A549 (cell line): ENCODE measurements around the gene VPS37B. TPM values are rescaled to one million over a fixed set of nuclear protein-coding genes. Genes with fewer than 3 reads are reported as not detected.

Experiments
- ATAC-seq, 2 experiments: fragments of 200-7000 bp in 1 of 2; fragments of >200 bp in 1 of 2; cut with Nextera tagmentation in 1 of 2; cut with Tn5 transposase in 1 of 2; 3 replicates each; pipeline versions ENCODE4 v1.8.0 to v1.9.1; 2018 to 2020; ENCODE audit warnings: mild to moderate bottlenecking in 1 of 2, moderate library complexity in 1 of 2
- CTCF ChIA-PET: fragments of 300-600 bp; sonication (Branson Sonifier 250); formaldehyde crosslinking; extraction: SDS; loops from one replicate; lab custom pipeline; 2021; ENCODE audit warnings: antibody characterized with exemption, inconsistent platforms; lab: Yijun Ruan, JAX
- POLR2A ChIA-PET: fragments of 350-600 bp; formaldehyde crosslinking; extraction: SDS; loops from one replicate; lab custom pipeline; 2021; ENCODE audit warnings: antibody characterized with exemption, inconsistent platforms; lab: Yijun Ruan, JAX
- DNase-seq, 2 experiments: peaks; one replicate each; pipeline versions ENCODE4 v3.0.0 to v3.0.0-alpha.2; 2011 to 2016; ENCODE audit warnings: low read depth in 1 of 2, low spot score in 1 of 2
- FAIRE-seq: peaks from 2 replicates; lab custom pipeline; 2011; peaks lifted over from hg19 to GRCh38; lab: Jason Lieb, UNC
- H3K27ac ChIP-seq, 2 experiments: fragments of >200 bp; sonication (Bioruptor Twin); formaldehyde crosslinking; 3 replicates each; pipeline ENCODE4 v1.5.1; 2016 to 2017
- H3K4me1 ChIP-seq: fragments of >200 bp; sonication (Bioruptor Twin); formaldehyde crosslinking; 3 replicates; pipeline ENCODE4 v1.6.1; 2016
- H3K4me2 ChIP-seq: fragments of >200 bp; sonication (Bioruptor Twin); formaldehyde crosslinking; 3 replicates; pipeline ENCODE4 v1.6.1; 2016
- H3K4me3 ChIP-seq: fragments of >200 bp; sonication (Bioruptor Twin); formaldehyde crosslinking; 3 replicates; pipeline ENCODE4 v1.5.1; 2016
- H3K9me3 ChIP-seq: fragments of >200 bp; sonication (Bioruptor Twin); formaldehyde crosslinking; 3 replicates; pipeline ENCODE4 v1.6.1; 2016
- CBX2 ChIP-seq: fragments of 200-600 bp; sonication (generic); IDR thresholded peaks from 2 replicates; pipeline ENCODE4 v1.6.1; 2016; ENCODE audit warnings: low read depth, mild to moderate bottlenecking, borderline replicate concordance
- CBX8 ChIP-seq: fragments of 200-600 bp; sonication (generic); IDR thresholded peaks from 2 replicates; pipeline ENCODE4 v1.6.1; 2016
- CEBPB ChIP-seq, 2 experiments: fragments of >200 bp in 1 of 2; sonication (Bioruptor Twin) in 1 of 2; formaldehyde crosslinking in 1 of 2; IDR thresholded peaks; 2 replicates each; pipeline ENCODE4 v1.6.1; 2012 to 2016
- EHMT2 ChIP-seq: fragments of 200-600 bp; sonication (generic); IDR thresholded peaks from 2 replicates; pipeline ENCODE4 v1.6.1; 2016; ENCODE audit warnings: antibody characterized with exemption, low read depth, mild to moderate bottlenecking, moderate library complexity
- FOSL2 ChIP-seq, 2 experiments: fragments of 450-650 bp in 1 of 2; fragments of >200 bp in 1 of 2; sonication (Bioruptor Twin) in 1 of 2; formaldehyde crosslinking; IDR thresholded peaks; 2 replicates each; pipeline versions ENCODE4 v1.5.0 to v1.6.1; 2016 to 2020; ENCODE audit warnings: mild to moderate bottlenecking in 1 of 2, moderate library complexity in 1 of 2
- FOXS1 ChIP-seq: fragments of 250-450 bp; sonication (Bioruptor Pico); IDR thresholded peaks from 2 replicates; pipeline ENCODE4 v1.5.0; 2020; ENCODE audit warnings: mild to moderate bottlenecking, moderate library complexity
- HMGXB4 ChIP-seq: fragments of 250-450 bp; sonication (Bioruptor Pico); IDR thresholded peaks from 2 replicates; pipeline ENCODE4 v1.5.0; 2021; ENCODE audit warnings: mild to moderate bottlenecking, moderate library complexity, borderline replicate concordance
- HOXA7 ChIP-seq: fragments of 250-450 bp; sonication (Bioruptor Pico); IDR thresholded peaks from 2 replicates; pipeline ENCODE4 v1.5.0; 2020; ENCODE audit warnings: mild to moderate bottlenecking, moderate library complexity
- HOXB5 ChIP-seq: fragments of 250-450 bp; sonication (Bioruptor Pico); IDR thresholded peaks from 2 replicates; pipeline ENCODE4 v1.5.0; 2020; ENCODE audit warnings: mild to moderate bottlenecking, moderate library complexity
- JUN ChIP-seq, 2 experiments: fragments of >200 bp; sonication (Bioruptor Twin); formaldehyde crosslinking; IDR thresholded peaks; 2 replicates in 1 of 2; 3 replicates in 1 of 2; pipeline ENCODE4 v1.6.1; 2016 to 2017
- MAX ChIP-seq: IDR thresholded peaks from 2 replicates; pipeline ENCODE4 v1.6.1; 2012
- MAZ ChIP-seq: fragments of 150-350 bp; IDR thresholded peaks from 2 replicates; pipeline ENCODE4 v1.6.1; 2014; ENCODE audit warnings: antibody characterized with exemption, low read depth, low read length, borderline replicate concordance
- NPAS2 ChIP-seq: fragments of 250-450 bp; sonication (Bioruptor Pico); IDR thresholded peaks from 2 replicates; pipeline ENCODE4 v1.8.0; 2022; ENCODE audit warnings: mild to moderate bottlenecking, moderate library complexity, borderline replicate concordance
- NR3C1 ChIP-seq: fragments of >200 bp; sonication (Bioruptor Twin); formaldehyde crosslinking; IDR thresholded peaks from 3 replicates; pipeline ENCODE4 v1.6.1; 2017
- PBX3 ChIP-seq: IDR thresholded peaks from 2 replicates; pipeline ENCODE4 v1.6.1; 2012
- POLR2AphosphoS2 ChIP-seq: conservative IDR thresholded peaks from 2 replicates; pipeline ENCODE4 v1.6.1; 2012; ENCODE audit warnings: low read length, improper control_type of control experiment, inconsistent platforms
- REST ChIP-seq: fragments of 200-600 bp; sonication (generic); IDR thresholded peaks from 2 replicates; pipeline ENCODE4 v1.6.1; 2016; ENCODE audit warnings: antibody characterized with exemption, mild to moderate bottlenecking, moderate library complexity
- SREBF2 ChIP-seq: fragments of 450-650 bp; IDR thresholded peaks from 2 replicates; pipeline ENCODE4 v1.6.1; 2014; ENCODE audit warnings: mild to moderate bottlenecking, moderate library complexity
- TFCP2L1 ChIP-seq: fragments of 250-450 bp; sonication (Bioruptor Pico); IDR thresholded peaks from 2 replicates; pipeline ENCODE4 v1.5.0; 2021; ENCODE audit warnings: mild to moderate bottlenecking
- USF2 ChIP-seq: fragments of 450-650 bp; IDR thresholded peaks from 2 replicates; pipeline ENCODE4 v1.6.1; 2014; ENCODE audit warnings: antibody characterized with exemption
- ZNF302 ChIP-seq: fragments of 250-450 bp; sonication (Bioruptor Pico); IDR thresholded peaks from 2 replicates; pipeline ENCODE4 v1.9.0; 2021; ENCODE audit warnings: inconsistent platforms, mild to moderate bottlenecking, moderate library complexity
- ZSCAN20 ChIP-seq: fragments of 250-450 bp; sonication (Bioruptor Pico); IDR thresholded peaks from 2 replicates; pipeline ENCODE4 v1.8.0; 2022; ENCODE audit warnings: mild to moderate bottlenecking, moderate library complexity
- WGBS: methylation state at CpG from one replicate; pipeline ENCODE4 v1.1.6; 2017; ENCODE audit errors: missing lambda C conversion rate; 5-methylcytosine and 5-hydroxymethylcytosine counted together
- polyA plus RNA-seq, 4 experiments: library from polyadenylated mRNA; depleted of rRNA in 3 of 4; stranded (reverse); fragments of >200 nt; fragmentation: RNase III in 1 of 4; extraction: RNeasy Plus Mini Kit Qiagen cat#74134 plus additional on column Dnase treatment in 1 of 4; gene quantifications; 2 replicates in 3 of 4; 3 replicates in 1 of 4; pipeline ENCODE4 v1.2.3, GENCODE V29; 2011 to 2017

VPS37B gene
- polyA plus RNA-seq, 2 of the 4 experiments (the other 2 are of a cell fraction): 17.0 to 18.6 TPM

GRCh38 chr12:122830517-122831214 is 65.3 kb downstream of the VPS37B start:
- DNase-seq (peak; percentile 63 to 90), FAIRE-seq (peak; percentile 43), ATAC-seq (peak; percentile 61 to 68)
- no peak overlapping the region for H3K4me3 ChIP-seq
- H3K4me2 ChIP-seq: peak overlapping the region; percentile 45; the same call in 2 of the 3 replicates
- WGBS: 25% methylated on average over 7 of the region's 7 CpGs
- peaks cover 19% of the 10 kb centered on the region; the same call in 2 of the 3 replicates for H3K4me1 ChIP-seq
- H3K27ac ChIP-seq: peak overlapping the region; percentile 61 to 71; a peak in 5 of 6 replicates
- POLR2A ChIA-PET: no interaction called here
- H3K9me3 ChIP-seq: no peaks in the 10 kb centered on the region
- TF ChIP-seq CEBPB (IDR thresholded peaks at IDR 0.05): peak; percentile 16 to 43; a peak in 2 of 4 replicates
- TF ChIP-seq FOSL2 (IDR thresholded peaks at IDR 0.05): no peak
- TF ChIP-seq FOSL2 (CRISPR knock-in tag; IDR thresholded peaks at IDR 0.05): peak; percentile 87
- TF ChIP-seq MAX: peak; percentile 29; the same call in 1 of the 2 replicates
- no peak for TF ChIP-seq HOXA7 (CRISPR knock-in tag)
- no peak for TF ChIP-seq SREBF2
- no peak for TF ChIP-seq HOXB5 (CRISPR knock-in tag)
- no peak for TF ChIP-seq CBX8
- TF ChIP-seq, all 56 proteins: peak for 3
- CTCF ChIA-PET: interaction anchor here (1.6 to 8.0 kb wide), 2 partner anchors 30 to 36 kb away, joined by 5 to 50 read pairs; no protein-coding TSS in a partner anchor

- peak overlapping the region; percentile 60; the same call in 1 of the 3 replicates for H3K4me3 ChIP-seq
- H3K4me1 ChIP-seq: peaks cover 24% of the 10 kb centered on the region; the same call in 2 of the 3 replicates
- H3K27ac ChIP-seq: peak overlapping the region; percentile 58 to 76; a peak in 3 of 6 replicates
- ChIA-PET POLR2A (interaction anchor here (0.6 kb wide), 1 partner anchor 115 kb away, joined by 4 read pairs; no protein-coding TSS in a partner anchor), CTCF (interaction anchor here (1.1 to 8.0 kb wide), 4 partner anchors 11 to 33 kb away, joined by 3 to 50 read pairs (median 4); no protein-coding TSS in a partner anchor)
- no peak for FAIRE-seq
- ATAC-seq: no peak
- TF ChIP-seq ZNF302 (no peak), CBX2 (no peak), MAZ (no peak), ZSCAN20 (CRISPR knock-in tag) (no peak), CBX8 (no peak), POLR2AphosphoS2 (no peak), FOXS1 (no peak), NPAS2 (CRISPR knock-in tag) (no peak), PBX3 (no peak), HMGXB4 (CRISPR knock-in tag) (no peak), CEBPB (IDR thresholded peaks at IDR 0.05) (no peak), MAX (no peak), SREBF2 (no peak), JUN (IDR thresholded peaks at IDR 0.05) (no peak), USF2 (no peak), NR3C1 (no peak), EHMT2 (no peak), HOXA7 (CRISPR knock-in tag) (no peak), REST (no peak), TFCP2L1 (CRISPR knock-in tag) (no peak)
- no peaks in the 10 kb centered on the region for H3K9me3 ChIP-seq
- 41% methylated on average over 5 of the region's 5 CpGs for whole genome bisulfite sequencing
- DNase-seq: no peak
- H3K4me2 ChIP-seq: peak overlapping the region; percentile 76
Measured at GRCh38 chr12:122827258-122827657, 68.7 kb downstream of the VPS37B start.
